H1 (cell line): ENCODE data around the gene CD48. TPM values are rescaled to one million over a fixed set of nuclear protein-coding genes. Genes with fewer than 3 reads are reported as not detected.

Experiments used
- CTCF ChIA-PET: fragments of 300-600 bp; sonication (Branson Sonifier 250); formaldehyde crosslinking; loops from one replicate; lab custom pipeline; 2021; ENCODE audit not compliant: partially characterized antibody; lab: Charles Lee
- POLR2A ChIA-PET: fragments of 300-600 bp; sonication (Branson Sonifier 250); formaldehyde crosslinking; loops from one replicate; lab custom pipeline; 2021; ENCODE audit warnings: inconsistent platforms; ENCODE audit not compliant: partially characterized antibody; lab: Charles Lee
- DNase-seq, 2 experiments: peaks; one replicate each; pipeline versions ENCODE4 v3.0.0 to v3.0.0-alpha.2; 2010 to 2022; ENCODE audit warnings: low spot score in 2 of 2, low read depth in 1 of 2, mixed read lengths in 1 of 2
- FAIRE-seq: peaks from 2 replicates; lab custom pipeline; 2011; peaks lifted over from hg19 to GRCh38; lab: Jason Lieb, UNC
- H2AFZ ChIP-seq: 2 replicates; pipeline ENCODE4 v1.8.1; 2012; ENCODE audit warnings: low read length, inconsistent platforms
- H2AK5ac ChIP-seq: 2 replicates; pipeline ENCODE4 v1.6.1; 2013; ENCODE audit warnings: low read depth, low read length
- H2BK120ac ChIP-seq: replicated peaks from 2 replicates; pipeline ENCODE3; 2013; ENCODE audit warnings: low read depth, low read length, inconsistent platforms
- H2BK12ac ChIP-seq: 2 replicates; pipeline ENCODE4 v1.6.1; 2013; ENCODE audit warnings: low read depth, low read length
- H2BK15ac ChIP-seq: 2 replicates; pipeline ENCODE4 v1.6.1; 2013; ENCODE audit warnings: low read length
- H2BK20ac ChIP-seq: 2 replicates; pipeline ENCODE4 v1.6.1; 2013; ENCODE audit warnings: low read length
- H2BK5ac ChIP-seq: 2 replicates; pipeline ENCODE4 v1.6.1; 2013; ENCODE audit warnings: low read depth, low read length
- H3K14ac ChIP-seq: 2 replicates; pipeline ENCODE4 v1.6.1; 2013; ENCODE audit warnings: inconsistent platforms; ENCODE audit not compliant: insufficient read length
- H3K18ac ChIP-seq: 2 replicates; pipeline ENCODE4 v1.6.1; 2013; ENCODE audit warnings: low read length; ENCODE audit errors: extremely low read depth
- H3K23ac ChIP-seq: 2 replicates; pipeline ENCODE4 v1.6.1; 2013; ENCODE audit warnings: inconsistent platforms; ENCODE audit not compliant: insufficient read length
- H3K23me2 ChIP-seq: 2 replicates; pipeline ENCODE4 v1.6.1; 2013; ENCODE audit warnings: low read depth, low read length
- H3K27ac ChIP-seq: 2 replicates; pipeline ENCODE4 v1.6.1; 2011; ENCODE audit warnings: low read depth, low read length, inconsistent platforms
- H3K27me3 ChIP-seq, 4 experiments: replicated peaks in 1 of 4; 1 replicate in 1 of 4; 2 replicates in 3 of 4; pipeline versions ENCODE4 v1.6.1 to v1.8.1; 2011 to 2013; ENCODE audit warnings: low read length in 3 of 4, mild to moderate bottlenecking in 3 of 4, inconsistent platforms in 2 of 4, mixed read lengths in 2 of 4, moderate library complexity in 1 of 4; ENCODE audit not compliant: control insufficient read depth in 3 of 4, insufficient read depth in 3 of 4; ENCODE audit errors: extremely low read depth in 1 of 4
- H3K36me3 ChIP-seq, 4 experiments: 2 replicates each; pipeline versions ENCODE4 v1.6.1 to v1.8.1; 2011 to 2013; ENCODE audit warnings: mild to moderate bottlenecking in 4 of 4, low read length in 3 of 4, moderate library complexity in 2 of 4, control low read depth in 1 of 4, inconsistent platforms in 1 of 4; ENCODE audit not compliant: insufficient read depth in 4 of 4, control insufficient read depth in 2 of 4
- H3K4ac ChIP-seq: replicated peaks from 2 replicates; pipeline ENCODE3; 2013; ENCODE audit warnings: low read length, low read depth, mixed read lengths, inconsistent platforms; ENCODE audit not compliant: insufficient read length
- H3K4me1 ChIP-seq, 4 experiments: replicated peaks in 1 of 4; 1 replicate in 1 of 4; 2 replicates in 3 of 4; pipeline versions ENCODE4 v1.6.1 to v1.8.1; 2011 to 2013; ENCODE audit warnings: low read length in 3 of 4, inconsistent platforms in 2 of 4, mixed read lengths in 1 of 4; ENCODE audit not compliant: insufficient read depth in 4 of 4, control insufficient read depth in 3 of 4
- H3K4me2 ChIP-seq, 2 experiments: 2 replicates each; pipeline versions ENCODE4 v1.6.1 to v1.8.1; 2011 to 2013; ENCODE audit warnings: low read depth in 2 of 2, low read length in 2 of 2, control low read depth in 1 of 2, inconsistent platforms in 1 of 2, mild to moderate bottlenecking in 1 of 2; ENCODE audit not compliant: insufficient read depth in 1 of 2
- H3K4me3 ChIP-seq, 4 experiments: fragments of 200-600, 300-600 bp in 1 of 4; sonication (generic), shearing (Covaris generic), sonication (Bioruptor Twin) in 1 of 4; 2 replicates each; pipeline versions ENCODE4 v1.5.1 to v1.8.1; 2011 to 2016; ENCODE audit warnings: low read length in 4 of 4, low read depth in 3 of 4, control low read depth in 2 of 4, inconsistent platforms in 2 of 4, mild to moderate bottlenecking in 2 of 4, mixed read lengths in 1 of 4, moderate library complexity in 1 of 4; ENCODE audit not compliant: insufficient read depth in 2 of 4; ENCODE audit errors: extremely low read depth in 1 of 4
- H3K56ac ChIP-seq: replicated peaks from 2 replicates; pipeline ENCODE3; 2013; ENCODE audit warnings: low read depth, mild to moderate bottlenecking, mixed read lengths, low read length, inconsistent platforms; ENCODE audit not compliant: insufficient read length
- H3K79me1 ChIP-seq: 2 replicates; pipeline ENCODE4 v1.6.1; 2013; ENCODE audit warnings: low read depth, low read length, control low read depth
- H3K79me2 ChIP-seq, 2 experiments: 2 replicates each; pipeline versions ENCODE4 v1.6.1 to v1.8.1; 2012 to 2013; ENCODE audit warnings: low read length in 2 of 2, mild to moderate bottlenecking in 2 of 2, inconsistent platforms in 1 of 2; ENCODE audit not compliant: insufficient read depth in 2 of 2, control insufficient read depth in 1 of 2
- H3K9ac ChIP-seq, 4 experiments: replicated peaks in 1 of 4; 1 replicate in 1 of 4; 2 replicates in 3 of 4; pipeline versions ENCODE4 v1.6.1 to v1.8.1; 2011 to 2013; ENCODE audit warnings: low read depth in 3 of 4, low read length in 3 of 4, control low read depth in 2 of 4, mild to moderate bottlenecking in 2 of 4, moderate library complexity in 2 of 4, inconsistent platforms in 1 of 4; ENCODE audit errors: extremely low read depth in 1 of 4
- H3K9me3 ChIP-seq, 2 experiments: 2 replicates each; pipeline versions ENCODE4 v1.6.1 to v1.8.1; 2012 to 2013; ENCODE audit warnings: mild to moderate bottlenecking in 2 of 2, moderate library complexity in 2 of 2, control low read depth in 1 of 2, inconsistent platforms in 1 of 2, low read depth in 1 of 2, low read length in 1 of 2, mixed read lengths in 1 of 2; ENCODE audit not compliant: insufficient read depth in 2 of 2
- H4K20me1 ChIP-seq, 2 experiments: replicated peaks in 1 of 2; 2 replicates each; pipeline versions ENCODE3 to v1.8.1; 2011 to 2013; ENCODE audit warnings: inconsistent platforms in 2 of 2, low read length in 2 of 2, mild to moderate bottlenecking in 1 of 2; ENCODE audit not compliant: insufficient read depth in 2 of 2, control insufficient read depth in 1 of 2
- H4K5ac ChIP-seq: 2 replicates; pipeline ENCODE4 v1.6.1; 2013; ENCODE audit warnings: low read length, low read depth, mixed read lengths, inconsistent platforms; ENCODE audit not compliant: insufficient read length
- H4K8ac ChIP-seq: 2 replicates; pipeline ENCODE4 v1.8.0; 2013; ENCODE audit warnings: mild to moderate bottlenecking, moderate library complexity, low read length, inconsistent platforms; ENCODE audit not compliant: insufficient read depth; ENCODE audit errors: extremely low read depth
- H4K91ac ChIP-seq: replicated peaks from 2 replicates; pipeline ENCODE3; 2013; ENCODE audit warnings: low read length, mixed read lengths, inconsistent platforms; ENCODE audit not compliant: insufficient read length
- BACH1 ChIP-seq: IDR thresholded peaks from 2 replicates; pipeline ENCODE4 v1.6.1; 2012; ENCODE audit warnings: low read length, improper control_type of control experiment
- CTBP2 ChIP-seq: IDR thresholded peaks from 2 replicates; pipeline ENCODE4 v1.7.0; 2011; ENCODE audit warnings: borderline replicate concordance, mild to moderate bottlenecking, moderate library complexity, mixed read lengths, low read length; ENCODE audit not compliant: insufficient read depth, insufficient read length
- SIX5 ChIP-seq: IDR thresholded peaks from 2 replicates; pipeline ENCODE4 v1.6.1; 2011; ENCODE audit warnings: mild to moderate bottlenecking, low read depth, low read length
- SUZ12 ChIP-seq: fragments of 200-600 bp; sonication (generic); IDR thresholded peaks from 2 replicates; pipeline ENCODE4 v1.6.1; 2012; ENCODE audit warnings: mild to moderate bottlenecking, inconsistent platforms, low read length, moderate library complexity, mixed read lengths
- WGBS, 2 experiments: shearing (Covaris generic) in 1 of 2; methylation state at CpG; one replicate each; pipeline versions ENCODE4 v1.1.6 to v1.1.7; 2013 to 2015; ENCODE audit warnings: low lambda C conversion rate in 2 of 2, mixed read lengths in 2 of 2, inconsistent platforms in 1 of 2, low coverage in 1 of 2, missing lambda C conversion rate in 1 of 2; ENCODE audit not compliant: insufficient replicate concordance in 2 of 2, insufficient coverage in 1 of 2, insufficient read length in 1 of 2; ENCODE audit errors: extremely low coverage in 1 of 2, missing lambda C conversion rate in 1 of 2; 5-methylcytosine and 5-hydroxymethylcytosine counted together
- polyA plus RNA-seq, 7 experiments: library from polyadenylated mRNA; depleted of rRNA in 3 of 7; stranded (reverse) in 5 of 7; unstranded in 2 of 7; fragments of >200 nt in 5 of 7; fragments of 200-250 nt in 2 of 7; gene quantifications; 1 replicate in 5 of 7; 2 replicates in 1 of 7; 4 replicates in 1 of 7; pipeline versions ENCODE4 v1.2.1 to v1.2.3, GENCODE V29; 2011 to 2013; ENCODE audit warnings: missing spikeins in 2 of 7, mixed read lengths in 2 of 7
- total RNA-seq: library from RNA; stranded (reverse); fragmentation: NEBNext Ultra II Directional; extraction: Animal tissue kit (Norgen Biotek cat#: 25700); gene quantifications from 2 replicates; pipeline ENCODE4 v1.2.1, GENCODE V29; 2021

Gene CD48
- total and polyA plus RNA-seq, 2 of the 8 experiments (the other 6 are each of a cell fraction or from before 2014, with no cell fraction given) = 0.08 TPM; not detected in 1

GRCh38 chr1:160645386-160646130, 66.1 kb downstream of the CD48 start:
- Histone ChIP-seq H3K56ac (no peak overlapping the region), H2AK5ac (no peak overlapping the region), H3K27ac (no peak overlapping the region), H3K9ac (no peak overlapping the region), H2BK5ac (no peak overlapping the region), H3K36me3 (no peaks in the 10 kb centered on the region), H4K5ac (no peak overlapping the region), H4K91ac (no peak overlapping the region), H3K23ac (no peak overlapping the region), H3K79me2 (no peaks in the 10 kb centered on the region), H3K4me3 (no peak overlapping the region), H3K4ac (no peak overlapping the region), H2BK15ac (0 out of 2 replicates have a peak overlapping the region, but pooled peaks have one; percentile 22), H3K9me3 (no peaks in the 10 kb centered on the region), H3K4me1 (no peaks in the 10 kb centered on the region), H3K27me3 (peaks cover 0 to 3% (median 0%) of the 10 kb centered on the region in 4 experiments; a peak in 1 of 7 replicates), H4K20me1 (no peaks in the 10 kb centered on the region), H2BK120ac (no peak overlapping the region), H2BK12ac (no peak overlapping the region; the same call in 1 of the 2 replicates), H3K23me2 (no peaks in the 10 kb centered on the region), H2BK20ac (no peak overlapping the region), H3K14ac (no peak overlapping the region), H4K8ac (no peak overlapping the region; the same call in 1 of the 2 replicates), H3K4me2 (no peak overlapping the region), H2AFZ (0 out of 2 replicates have a peak overlapping the region, but pooled peaks have one; percentile 46), H3K79me1 (no peaks in the 10 kb centered on the region), H3K18ac (no peak overlapping the region)
- FAIRE-seq (no peak), DNase-seq (no peak)
- ChIA-PET CTCF (interaction anchor here (1.5 to 2.1 kb wide), 2 partner anchors 14 to 30 kb away, joined by 3 to 8 read pairs; no protein-coding TSS in a partner anchor), POLR2A (interaction anchor here (1.1 kb wide), 1 partner anchor 375 kb away, joined by 3 read pairs; the partner anchor contains the start of gene F11R)
- TF ChIP-seq BACH1 (no peak), CTBP2 (no peak), SUZ12 (no peak), SIX5 (no peak)
- WGBS, 2 experiments = 92% methylated on average over 13 of the region's 13 CpGs; no CpG with 5 or more reads in 1 of the 2 experiments
